ENCODE measurements around the gene UACA. TPM values are rescaled to one million over a fixed set of nuclear protein-coding genes. Genes with fewer than 3 reads are reported as not detected.

Gene UACA
- total RNA-seq, 1 donor from 2014 or later: 5.2 TPM

DNA sequence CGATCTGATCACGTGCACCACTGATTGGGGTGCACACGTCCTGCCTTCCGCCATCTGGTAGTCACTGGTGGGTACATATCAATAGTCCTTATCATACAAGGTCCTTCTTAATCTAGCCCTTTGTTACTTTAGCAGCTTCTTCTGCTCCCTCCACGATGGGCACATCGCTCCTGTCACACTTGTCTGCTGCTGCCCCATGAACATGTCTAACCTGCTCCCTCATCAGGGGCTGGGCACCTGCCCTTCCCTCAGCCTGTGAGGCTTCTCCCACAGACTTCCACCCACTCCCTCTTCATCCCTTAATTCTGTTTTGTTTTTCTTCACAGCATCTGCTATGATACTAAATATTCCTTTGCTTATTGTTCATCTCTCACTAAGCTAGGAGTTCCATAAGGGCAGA lies 82.5 kb downstream of the UACA start:
- no peaks in the 10 kb centered on the region for H3K27me3 Mint-ChIP-seq (ENCODE audit: unreplicated experiment)
- no peak overlapping the region for H3K27ac Mint-ChIP-seq (ENCODE audit: unreplicated experiment)
- no peak overlapping the region for H3K4me3 Mint-ChIP-seq (ENCODE audit: unreplicated experiment)
- no peaks in the 10 kb centered on the region for H3K9me3 Mint-ChIP-seq (ENCODE audit: unreplicated experiment)
- no peaks in the 10 kb centered on the region for H3K36me3 Mint-ChIP-seq (ENCODE audit: unreplicated experiment)
- TF ChIP-seq CTCF (IDR thresholded peaks at IDR 0.05; ENCODE audit: partially characterized antibody, unreplicated experiment): no peak
- H3K4me1 Mint-ChIP-seq (ENCODE audit: low read depth, unreplicated experiment): no peaks in the 10 kb centered on the region
- DNase-seq: no peak

DNA sequence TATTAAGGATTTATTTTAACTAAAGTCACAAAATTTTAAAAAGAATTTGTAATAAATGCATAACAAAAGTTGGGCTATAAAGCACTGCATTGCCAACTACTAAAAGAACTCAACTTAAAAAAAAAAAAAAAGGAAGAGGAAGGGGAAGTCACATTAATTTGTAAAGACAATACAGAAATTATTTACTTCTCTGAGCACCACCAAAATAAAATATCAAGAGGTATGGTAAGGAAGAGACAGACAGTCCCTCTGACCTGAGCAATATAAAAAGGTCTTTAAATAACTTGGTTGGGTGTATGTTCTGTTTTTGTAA lies 83.5 kb downstream of the UACA start:
- Mint-ChIP-seq H3K36me3 (ENCODE audit: unreplicated experiment) (no peaks in the 10 kb centered on the region), H3K4me3 (ENCODE audit: unreplicated experiment) (no peak overlapping the region), H3K4me1 (ENCODE audit: low read depth, unreplicated experiment) (no peaks in the 10 kb centered on the region), H3K27ac (ENCODE audit: unreplicated experiment) (no peak overlapping the region), H3K27me3 (ENCODE audit: unreplicated experiment) (no peaks in the 10 kb centered on the region), H3K9me3 (ENCODE audit: unreplicated experiment) (no peaks in the 10 kb centered on the region)
- no peak for TF ChIP-seq CTCF (IDR thresholded peaks at IDR 0.05; ENCODE audit: partially characterized antibody, unreplicated experiment)
- DNase-seq: no peak

DNA sequence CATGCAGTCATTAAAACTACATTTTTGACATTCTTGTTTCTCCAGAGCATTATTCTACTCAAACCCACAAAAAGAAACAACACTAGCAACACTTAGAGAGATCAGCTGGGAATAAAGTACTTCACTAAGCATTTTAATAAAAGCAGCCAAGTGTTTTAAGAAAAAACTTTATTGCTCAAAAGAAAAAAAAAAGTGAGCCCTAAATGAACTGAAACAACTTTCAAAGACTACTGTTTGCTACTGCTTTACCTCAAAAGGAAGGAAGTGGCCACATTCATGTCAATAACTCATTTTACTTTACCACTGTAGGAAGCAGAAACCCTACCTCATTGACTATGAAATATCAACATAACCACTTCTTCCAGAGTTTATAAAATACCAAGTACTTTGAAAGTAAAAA lies 91.3 kb downstream of the UACA start:
- Mint-ChIP-seq H3K4me3 (ENCODE audit: unreplicated experiment) (no peak overlapping the region), H3K9me3 (ENCODE audit: unreplicated experiment) (no peaks in the 10 kb centered on the region), H3K36me3 (ENCODE audit: unreplicated experiment) (no peaks in the 10 kb centered on the region), H3K27me3 (ENCODE audit: unreplicated experiment) (no peaks in the 10 kb centered on the region), H3K4me1 (ENCODE audit: low read depth, unreplicated experiment) (no peaks in the 10 kb centered on the region), H3K27ac (ENCODE audit: unreplicated experiment) (no peak overlapping the region)
- TF ChIP-seq CTCF (IDR thresholded peaks at IDR 0.05; ENCODE audit: partially characterized antibody, unreplicated experiment): no peak
- DNase-seq: no peak

DNA sequence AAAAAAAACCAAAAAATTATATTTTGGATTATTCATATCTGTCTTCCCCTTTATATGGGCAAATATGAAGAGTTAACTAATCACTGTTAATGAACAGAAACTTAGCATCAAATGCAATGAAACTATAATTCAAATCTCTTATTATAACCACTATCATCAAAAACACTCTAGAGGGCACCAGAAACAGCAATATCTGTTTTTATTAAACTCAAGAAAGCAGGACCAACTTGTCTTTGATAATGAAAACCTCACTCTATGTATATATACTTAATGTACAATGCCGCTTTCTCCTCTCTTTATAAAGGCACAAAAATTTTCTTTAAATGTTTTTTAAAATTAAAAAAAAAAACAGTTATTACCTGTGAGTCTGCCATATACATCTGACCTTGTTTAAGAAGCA lies 92.7 kb downstream of the UACA start:
- no peaks in the 10 kb centered on the region for H3K4me1 Mint-ChIP-seq (ENCODE audit: low read depth, unreplicated experiment)
- H3K4me3 Mint-ChIP-seq (ENCODE audit: unreplicated experiment): no peak overlapping the region
- no peak for TF ChIP-seq CTCF (IDR thresholded peaks at IDR 0.05; ENCODE audit: partially characterized antibody, unreplicated experiment)
- H3K27ac Mint-ChIP-seq (ENCODE audit: unreplicated experiment): no peak overlapping the region
- no peak for DNase-seq
- H3K36me3 Mint-ChIP-seq (ENCODE audit: unreplicated experiment): no peaks in the 10 kb centered on the region
- H3K9me3 Mint-ChIP-seq (ENCODE audit: unreplicated experiment): no peaks in the 10 kb centered on the region
- H3K27me3 Mint-ChIP-seq (ENCODE audit: unreplicated experiment): no peaks in the 10 kb centered on the region

- no peak for TF ChIP-seq CTCF (IDR thresholded peaks at IDR 0.05; ENCODE audit: partially characterized antibody, unreplicated experiment)
- H3K9me3 Mint-ChIP-seq (ENCODE audit: unreplicated experiment): no peaks in the 10 kb centered on the region
- H3K4me3 Mint-ChIP-seq (ENCODE audit: unreplicated experiment): no peak overlapping the region
- no peak overlapping the region for H3K27ac Mint-ChIP-seq (ENCODE audit: unreplicated experiment)
- no peaks in the 10 kb centered on the region for H3K27me3 Mint-ChIP-seq (ENCODE audit: unreplicated experiment)
- no peaks in the 10 kb centered on the region for H3K4me1 Mint-ChIP-seq (ENCODE audit: low read depth, unreplicated experiment)
- H3K36me3 Mint-ChIP-seq (ENCODE audit: unreplicated experiment): no peaks in the 10 kb centered on the region
- DNase-seq: no peak
Observed at GRCh38 chr15:70669966-70670658, 93.2 kb downstream of the UACA start.
